OCI-LY3 (cell line): ENCODE measurements around the gene PMM2.

Experiments used
- CTCF ChIP-seq: fragments of 200-600, 300-600 bp; sonication (generic); IDR thresholded peaks from 2 replicates; pipeline ENCODE4 v1.5.1; 2014; ENCODE audit warnings: antibody characterized with exemption, low read length, low read depth
- EZH2phosphoT487 ChIP-seq: fragments of 200-600 bp; shearing (Covaris generic); IDR thresholded peaks from 2 replicates; pipeline ENCODE4 v1.6.1; 2018; ENCODE audit warnings: antibody characterized with exemption, mixed run types, low read depth

GRCh38 chr16:8848231-8848938, 50.7 kb downstream of the PMM2 start:
- TF ChIP-seq CTCF (no peak), EZH2phosphoT487 (no peak)
